GM21515 (cell line): ENCODE data around the gene SYN1.

Experiments
- ATAC-seq: cut with Tn5 transposase; IDR thresholded peaks from one replicate; pipeline ENCODE4 v1.9.1; 2021; ENCODE audit not compliant: unreplicated experiment

SYN1 gene

GRCh38 chrX:47539860-47540259 lies 79.8 kb downstream of the SYN1 start:
- no peak for ATAC-seq

DNA sequence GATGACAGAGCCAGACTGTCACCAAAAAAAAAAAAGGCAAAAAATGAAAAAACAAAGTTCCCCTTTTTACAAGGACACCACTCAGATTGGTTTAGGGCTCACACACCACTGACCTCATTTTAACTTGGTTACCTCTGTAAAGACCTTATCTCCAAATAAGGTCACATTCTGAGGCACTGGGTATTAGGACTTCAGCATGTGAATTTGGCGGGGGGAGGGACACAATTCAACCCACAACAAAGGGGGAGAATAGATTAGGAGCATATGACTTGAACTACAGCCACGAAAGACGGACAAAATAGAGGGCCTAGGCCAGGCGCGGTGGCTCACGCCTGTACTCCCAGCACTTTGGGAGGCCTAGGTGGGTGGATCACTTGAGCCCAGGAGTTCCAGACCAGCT lies 89.6 kb downstream of the SYN1 start:
- no peak for ATAC-seq

DNA sequence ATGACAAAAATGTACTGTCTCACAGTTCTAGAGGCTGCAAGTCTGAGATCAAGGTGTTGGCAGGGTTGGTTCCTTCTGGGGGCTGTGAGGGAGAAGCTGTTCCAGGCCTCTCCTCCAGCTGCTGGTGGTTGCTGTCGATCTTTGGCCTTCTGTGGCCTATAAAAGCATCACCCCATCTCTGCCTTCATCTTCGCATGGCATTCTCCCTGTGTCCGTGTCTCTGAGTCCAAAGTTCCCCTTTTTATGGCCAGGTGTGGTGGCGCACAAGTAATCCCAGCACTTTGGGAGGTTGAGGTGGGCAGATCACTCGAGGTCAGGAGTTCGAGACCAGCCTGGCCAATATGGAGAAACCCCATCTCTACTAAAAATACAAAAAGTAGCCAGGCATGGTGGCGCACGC lies 90.1 kb downstream of the SYN1 start:
- no peak for ATAC-seq

DNA sequence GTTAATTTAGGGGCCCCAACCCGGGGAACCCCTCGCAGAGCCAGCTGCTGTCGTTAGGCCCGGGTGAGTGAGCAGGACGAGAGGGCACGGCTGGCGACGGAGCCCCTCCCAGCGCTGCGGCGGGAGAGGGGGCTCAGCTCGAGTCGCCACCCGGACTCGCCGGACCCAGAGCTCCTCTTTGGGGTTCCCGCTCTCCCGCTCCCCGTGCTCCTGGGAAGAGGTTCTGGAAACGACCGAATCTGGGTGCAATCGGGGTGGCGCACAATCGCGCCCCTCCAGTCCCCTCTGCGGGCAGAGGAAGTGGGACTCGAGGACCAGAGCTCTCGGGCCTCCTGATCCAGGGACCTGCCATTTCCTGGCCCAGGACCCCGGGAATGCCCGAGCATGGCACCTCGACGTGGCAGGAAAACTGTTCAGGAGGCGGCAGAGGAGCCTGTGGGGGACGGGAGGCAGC lies 95.9 kb downstream of the SYN1 start:
- no peak for ATAC-seq

GRCh38 chrX:47523297-47523696 lies 96.4 kb downstream of the SYN1 start:
- ATAC-seq, result peak; percentile 81
